ENCODE results near the gene C9orf152.
A peak's percentile ranks its signal among the peaks of the same experiment; 100 is the strongest.
"Not testable (repeated sequence)": the region's sequence is repeated elsewhere in the genome, so short reads cannot be mapped to it uniquely, and the experiment has no call there.

The C9orf152 gene, protein sequence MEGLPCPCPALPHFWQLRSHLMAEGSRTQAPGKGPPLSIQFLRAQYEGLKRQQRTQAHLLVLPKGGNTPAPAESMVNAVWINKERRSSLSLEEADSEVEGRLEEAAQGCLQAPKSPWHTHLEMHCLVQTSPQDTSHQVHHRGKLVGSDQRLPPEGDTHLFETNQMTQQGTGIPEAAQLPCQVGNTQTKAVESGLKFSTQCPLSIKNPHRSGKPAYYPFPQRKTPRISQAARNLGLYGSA

DNA sequence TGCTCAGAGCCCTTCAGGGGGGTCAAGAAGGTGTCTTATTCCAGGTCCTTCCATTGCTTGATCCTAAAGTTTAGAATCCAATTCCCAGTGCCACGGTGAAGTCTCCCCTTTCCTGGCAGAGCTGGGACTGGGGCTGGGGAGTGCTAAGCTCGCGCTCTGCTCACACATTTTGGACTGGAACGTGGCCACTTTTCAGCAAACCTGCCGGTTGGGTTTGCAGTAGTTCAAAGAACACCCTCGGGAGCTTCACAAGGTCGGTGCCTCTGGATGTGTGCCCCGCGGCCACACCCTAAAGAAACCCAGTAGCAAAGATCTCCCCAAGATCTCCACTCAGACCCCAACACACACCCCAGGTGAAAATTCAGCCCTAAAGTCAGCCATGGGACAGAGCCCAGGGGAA lies at the start of gene C9orf152:
C9orf152 (minus strand) TSS at position 129 of the 400 bp plus-strand sequence. CDS start 580 bp downstream, outside the sequence.
- H3K4me3 ChIP-seq (ENCODE audit: low read depth, low read length), result no peak within 1 kb of the TSS
- H3K4me1 ChIP-seq (ENCODE audit: control insufficient read depth, insufficient read depth, low read length), result no peaks in the 10 kb centered on the region
- H3K27me3 ChIP-seq (ENCODE audit: control insufficient read depth, insufficient read depth, low read length), result no peaks in the 10 kb centered on the region
- H3K9ac ChIP-seq (ENCODE audit: low read depth, low read length), result no peak within 1 kb of the TSS
- H3K36me3 ChIP-seq (ENCODE audit: control insufficient read depth, insufficient read depth, low read length), result no peaks in the 10 kb centered on the region
- no peaks in the 10 kb centered on the region for H3K9me3 ChIP-seq (ENCODE audit: control insufficient read depth, insufficient read depth, low read length)

DNA sequence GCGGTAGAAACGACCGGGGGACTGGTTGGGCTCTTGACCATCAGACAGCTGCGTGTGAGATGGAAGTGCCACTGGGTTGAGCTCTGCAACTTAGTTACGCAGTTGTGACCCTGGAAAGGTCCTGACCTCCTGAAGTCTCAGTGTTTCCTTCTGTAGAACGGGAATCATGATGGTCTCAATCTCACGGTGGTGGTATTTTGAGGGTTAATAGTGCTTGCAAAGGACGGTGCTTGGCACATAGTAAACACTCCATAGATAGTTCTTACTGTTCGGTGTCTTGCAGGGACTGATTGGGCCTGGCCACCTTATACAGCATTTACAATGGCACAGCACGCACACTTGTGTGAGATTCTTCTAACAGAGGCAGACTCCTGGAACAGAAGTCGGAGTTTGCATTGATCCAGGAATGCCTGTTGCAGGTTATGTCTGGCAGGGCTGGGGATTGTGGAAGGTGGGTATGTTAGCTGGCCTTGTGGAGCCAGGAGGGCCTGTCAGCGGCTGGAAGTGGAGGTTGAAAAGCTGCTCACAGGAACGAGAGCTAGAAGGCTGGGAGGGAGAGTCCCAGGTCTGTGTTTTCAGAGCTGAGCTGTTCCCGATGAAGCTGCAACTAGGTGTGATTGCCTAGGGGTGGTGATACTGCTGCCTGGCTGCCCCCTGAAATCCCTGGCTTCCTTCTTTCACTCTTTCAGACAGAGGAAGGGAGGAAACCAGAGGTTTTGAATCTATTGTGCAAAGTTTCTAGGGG lies 49.3 kb upstream of the C9orf152 start:
- peak overlapping the region; percentile 89 for H3K4me3 ChIP-seq (ENCODE audit: low read depth, low read length)
- H3K9ac ChIP-seq (ENCODE audit: low read depth, low read length), result peak overlapping the region; percentile 51
- H3K4me1 ChIP-seq (ENCODE audit: control insufficient read depth, insufficient read depth, low read length), result peaks cover 10% of the 10 kb centered on the region
- no peaks in the 10 kb centered on the region for H3K27me3 ChIP-seq (ENCODE audit: control insufficient read depth, insufficient read depth, low read length)
- no peaks in the 10 kb centered on the region for H3K9me3 ChIP-seq (ENCODE audit: control insufficient read depth, insufficient read depth, low read length)
- no peaks in the 10 kb centered on the region for H3K36me3 ChIP-seq (ENCODE audit: control insufficient read depth, insufficient read depth, low read length)

DNA sequence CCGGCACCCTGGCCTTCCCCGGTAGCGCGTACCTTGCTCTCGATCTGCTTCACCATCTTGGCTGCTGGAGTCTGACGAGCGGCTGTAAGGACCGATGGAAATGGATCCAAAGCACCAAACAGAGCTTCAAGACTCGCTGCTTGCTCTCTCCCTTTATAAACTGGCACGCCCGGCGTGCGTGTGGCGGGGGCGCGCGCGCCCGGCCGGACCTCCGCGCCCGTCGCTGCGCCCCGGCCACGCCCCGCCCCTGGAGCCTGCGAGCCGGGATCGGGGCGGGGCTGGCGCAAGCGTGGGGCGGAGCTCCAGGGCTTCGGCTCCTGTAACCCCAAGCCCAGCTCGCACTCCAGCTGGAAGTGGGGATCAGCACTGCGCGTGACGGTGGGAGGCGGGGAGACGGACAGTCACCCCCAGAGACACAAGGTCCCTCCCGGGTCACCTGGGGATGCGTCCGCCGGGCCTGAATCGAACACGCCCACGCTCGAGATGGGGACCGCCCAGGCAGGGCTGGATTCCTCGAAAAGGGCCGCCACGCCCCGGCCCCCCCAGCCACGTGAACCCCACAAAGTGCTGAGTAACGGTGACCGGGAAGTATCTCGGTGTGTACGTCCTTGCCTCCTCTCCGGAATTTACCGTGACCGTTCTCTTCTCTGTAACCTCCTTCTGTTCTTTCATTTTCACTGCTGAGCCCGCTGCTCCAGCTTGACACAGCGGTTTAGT lies 48.6 kb upstream of the C9orf152 start, which contains the start of gene TXN:
TXN (minus strand) TSS at position 128 of the 717 bp plus-strand sequence; CDS start at position 56, 72 bp downstream.
- Histone ChIP-seq H3K4me1 (ENCODE audit: control insufficient read depth, insufficient read depth, low read length) (peaks cover 10% of the 10 kb centered on the region), H3K9me3 (ENCODE audit: control insufficient read depth, insufficient read depth, low read length) (no peaks in the 10 kb centered on the region), H3K4me3 (ENCODE audit: low read depth, low read length) (peak within 1 kb of the TSS; percentile 89), H3K9ac (ENCODE audit: low read depth, low read length) (peak within 1 kb of the TSS; percentile 93), H3K27me3 (ENCODE audit: control insufficient read depth, insufficient read depth, low read length) (no peaks in the 10 kb centered on the region), H3K36me3 (ENCODE audit: control insufficient read depth, insufficient read depth, low read length) (no peaks in the 10 kb centered on the region)

DNA sequence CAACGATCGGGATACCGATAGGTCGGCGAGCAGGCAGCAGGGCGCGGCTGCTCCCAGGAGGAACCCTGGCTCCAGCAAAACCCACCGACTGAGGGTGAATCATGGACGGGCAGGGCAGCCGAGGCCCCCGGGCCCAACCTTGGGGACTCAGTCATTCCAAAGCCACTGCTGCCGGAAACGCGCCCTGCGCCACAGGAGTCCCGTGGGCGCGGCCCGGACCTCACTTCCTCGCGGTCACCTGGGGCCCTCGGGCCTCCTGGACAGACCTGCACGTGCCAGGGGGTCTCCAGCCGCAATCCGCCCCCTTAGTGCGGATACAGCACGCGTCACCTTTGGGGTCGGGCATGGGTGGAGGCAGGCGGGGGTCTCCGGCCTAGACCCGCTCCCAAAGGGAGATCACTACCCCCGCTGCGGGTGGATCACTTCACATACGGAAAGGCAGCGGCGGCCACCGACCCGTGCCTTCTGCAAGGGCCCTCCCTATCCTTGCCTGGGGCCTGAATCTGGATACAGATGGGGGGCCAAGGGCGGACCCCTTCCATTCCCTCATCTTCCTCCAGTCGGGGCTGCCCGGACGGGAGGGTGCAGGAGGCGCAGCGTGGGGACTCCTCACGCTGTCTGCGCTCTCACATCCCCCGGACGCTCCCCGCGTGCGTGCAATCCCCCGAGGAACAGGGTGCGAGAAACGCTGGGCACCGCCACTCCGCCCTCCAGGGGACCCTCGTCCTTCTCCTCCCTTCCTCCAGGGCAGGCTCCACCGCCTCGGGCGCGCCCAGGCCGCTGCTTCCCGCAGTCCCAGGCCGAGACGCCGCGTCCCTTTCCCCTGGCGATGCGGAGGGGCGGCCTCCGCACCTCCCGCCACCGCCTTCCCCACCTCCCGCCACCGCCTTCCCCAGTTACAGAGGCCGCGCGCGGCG lies 47.8 kb upstream of the C9orf152 start:
- no peaks in the 10 kb centered on the region for H3K9me3 ChIP-seq (ENCODE audit: control insufficient read depth, insufficient read depth, low read length)
- peak overlapping the region; percentile 89 for H3K4me3 ChIP-seq (ENCODE audit: low read depth, low read length)
- peaks cover 10% of the 10 kb centered on the region for H3K4me1 ChIP-seq (ENCODE audit: control insufficient read depth, insufficient read depth, low read length)
- H3K27me3 ChIP-seq (ENCODE audit: control insufficient read depth, insufficient read depth, low read length), result no peaks in the 10 kb centered on the region
- peak overlapping the region; percentile 93 for H3K9ac ChIP-seq (ENCODE audit: low read depth, low read length)
- H3K36me3 ChIP-seq (ENCODE audit: control insufficient read depth, insufficient read depth, low read length), result no peaks in the 10 kb centered on the region

DNA sequence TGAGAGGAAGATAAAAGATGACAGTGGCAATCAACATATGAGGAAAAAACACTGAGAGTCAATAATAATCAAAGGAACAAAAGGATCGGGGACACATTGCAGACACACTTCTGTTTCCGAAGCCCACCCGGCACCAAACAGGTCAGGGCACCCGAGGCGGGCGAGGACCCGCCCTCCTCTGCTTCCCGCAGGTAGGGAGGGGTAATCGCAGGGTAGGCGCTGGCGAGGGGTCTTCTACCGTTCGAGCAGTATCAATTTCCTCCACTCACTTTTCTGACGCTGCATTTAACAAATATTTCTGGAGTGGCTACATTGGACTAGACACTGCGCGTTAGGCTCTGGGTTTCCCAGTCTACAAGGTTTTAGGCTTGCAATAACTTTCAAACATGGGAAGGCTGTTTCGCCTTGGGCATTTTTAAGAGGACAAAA lies 47.1 kb upstream of the C9orf152 start:
- peaks cover under 1% of the 10 kb centered on the region for H3K36me3 ChIP-seq (ENCODE audit: control insufficient read depth, insufficient read depth, low read length)
- H3K27me3 ChIP-seq (ENCODE audit: control insufficient read depth, insufficient read depth, low read length), result no peaks in the 10 kb centered on the region
- H3K4me1 ChIP-seq (ENCODE audit: control insufficient read depth, insufficient read depth, low read length), result peaks cover 10% of the 10 kb centered on the region
- peak overlapping the region; percentile 93 for H3K9ac ChIP-seq (ENCODE audit: low read depth, low read length)
- H3K9me3 ChIP-seq (ENCODE audit: control insufficient read depth, insufficient read depth, low read length), result no peaks in the 10 kb centered on the region
- H3K4me3 ChIP-seq (ENCODE audit: low read depth, low read length), result peak overlapping the region; percentile 89

DNA sequence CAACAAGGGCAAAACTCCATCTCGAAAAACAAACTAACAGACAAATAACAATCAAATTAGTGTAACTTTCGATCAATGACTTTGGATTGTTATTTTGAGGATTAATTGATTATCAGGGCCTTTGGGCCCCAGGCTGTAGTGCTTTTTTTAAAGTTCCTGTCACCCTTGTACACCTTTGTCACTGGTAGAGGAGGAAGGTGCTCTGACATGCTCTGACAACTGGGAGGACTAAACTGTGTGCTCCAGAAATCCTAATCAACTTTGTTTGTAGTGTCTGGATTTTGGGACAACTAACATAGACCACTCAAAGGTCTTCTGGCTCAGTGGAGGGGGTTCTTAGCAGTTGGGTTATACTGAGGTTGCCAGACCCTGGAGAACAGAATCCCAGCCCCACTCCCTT lies 46.5 kb upstream of the C9orf152 start:
- Histone ChIP-seq H3K27me3 (ENCODE audit: control insufficient read depth, insufficient read depth, low read length) (no peaks in the 10 kb centered on the region), H3K4me1 (ENCODE audit: control insufficient read depth, insufficient read depth, low read length) (peaks cover 10% of the 10 kb centered on the region), H3K9ac (ENCODE audit: low read depth, low read length) (no peak overlapping the region), H3K4me3 (ENCODE audit: low read depth, low read length) (peak overlapping the region; percentile 89), H3K9me3 (ENCODE audit: control insufficient read depth, insufficient read depth, low read length) (no peaks in the 10 kb centered on the region), H3K36me3 (ENCODE audit: control insufficient read depth, insufficient read depth, low read length) (peaks cover 6% of the 10 kb centered on the region)

DNA sequence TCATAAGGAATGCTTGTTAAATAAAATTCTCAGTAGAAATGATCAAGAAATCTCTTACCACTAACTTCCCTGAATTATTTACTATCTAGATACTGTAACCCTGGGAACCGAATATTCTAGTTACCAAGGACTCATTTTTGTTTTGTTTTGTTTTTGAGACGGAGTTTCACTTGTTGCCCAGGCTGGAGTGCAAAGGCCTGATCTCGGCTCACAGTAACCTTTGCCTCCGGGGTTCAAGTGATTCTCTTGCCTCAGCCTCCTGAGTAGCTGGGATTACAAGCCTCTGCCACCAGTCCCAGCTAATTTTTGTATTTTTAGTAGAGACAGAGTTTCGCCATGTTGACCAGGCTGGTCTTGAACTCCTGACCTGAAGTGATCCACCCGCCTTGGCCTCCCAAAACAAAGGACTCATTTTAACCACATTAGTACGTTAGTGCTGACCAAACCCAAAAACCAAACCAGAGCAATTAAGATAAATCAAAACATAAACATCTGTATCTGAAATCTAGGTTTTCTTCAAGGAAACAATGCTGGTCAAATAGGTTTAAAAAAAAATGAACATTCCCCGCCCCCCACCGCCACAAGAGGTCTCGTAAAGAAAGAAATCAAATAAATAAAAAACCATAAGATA lies 44.7 kb upstream of the C9orf152 start:
- Histone ChIP-seq H3K36me3 (ENCODE audit: control insufficient read depth, insufficient read depth, low read length) (peaks cover 9% of the 10 kb centered on the region), H3K9ac (ENCODE audit: low read depth, low read length) (no peak overlapping the region), H3K9me3 (ENCODE audit: control insufficient read depth, insufficient read depth, low read length) (no peaks in the 10 kb centered on the region), H3K27me3 (ENCODE audit: control insufficient read depth, insufficient read depth, low read length) (no peaks in the 10 kb centered on the region), H3K4me3 (ENCODE audit: low read depth, low read length) (no peak overlapping the region), H3K4me1 (ENCODE audit: control insufficient read depth, insufficient read depth, low read length) (peaks cover 6% of the 10 kb centered on the region)

DNA sequence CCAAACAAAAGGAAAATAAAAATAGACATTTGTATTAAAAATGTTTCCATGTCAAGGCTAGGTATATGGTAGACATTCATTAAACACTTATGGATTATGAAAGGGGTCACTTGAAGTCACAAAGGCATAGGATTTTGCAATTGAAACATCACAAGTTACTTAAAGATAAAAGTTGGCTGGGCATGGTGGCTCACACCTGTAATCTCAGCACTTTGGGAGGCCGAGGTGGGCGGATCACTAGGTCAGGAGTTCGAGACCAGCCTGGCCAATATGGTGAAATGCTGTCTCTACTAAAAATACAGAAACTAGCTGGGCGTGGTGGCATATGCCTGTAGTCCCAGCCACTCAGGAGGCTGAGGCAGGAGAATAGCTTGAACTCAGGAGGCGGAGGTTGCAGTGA lies 43.8 kb upstream of the C9orf152 start:
- H3K4me1 ChIP-seq (ENCODE audit: control insufficient read depth, insufficient read depth, low read length); H3K9me3 ChIP-seq (ENCODE audit: control insufficient read depth, insufficient read depth, low read length); H3K4me3 ChIP-seq (ENCODE audit: low read depth, low read length); H3K27me3 ChIP-seq (ENCODE audit: control insufficient read depth, insufficient read depth, low read length); H3K36me3 ChIP-seq (ENCODE audit: control insufficient read depth, insufficient read depth, low read length); H3K9ac ChIP-seq (ENCODE audit: low read depth, low read length): not testable (repeated sequence)

DNA sequence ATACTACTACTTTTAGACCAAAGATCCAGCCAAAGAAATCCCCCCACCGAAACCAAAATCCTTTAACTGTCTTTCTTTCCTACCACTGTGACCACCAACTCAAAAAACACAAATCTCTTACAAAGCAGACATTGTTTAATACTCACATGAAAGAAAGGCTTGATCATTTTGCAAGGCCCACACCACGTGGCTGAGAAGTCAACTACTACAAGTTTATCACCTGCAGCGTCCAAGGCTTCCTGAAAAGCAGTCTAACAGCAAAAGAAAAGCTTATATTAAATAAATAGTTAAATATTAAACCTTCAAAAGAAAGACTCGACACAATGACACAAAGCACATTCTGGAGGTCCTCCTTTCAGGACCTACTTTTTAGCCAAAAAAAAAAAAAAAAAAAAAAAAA lies 43.3 kb upstream of the C9orf152 start:
- Histone ChIP-seq H3K4me1 (ENCODE audit: control insufficient read depth, insufficient read depth, low read length) (no peaks in the 10 kb centered on the region), H3K9me3 (ENCODE audit: control insufficient read depth, insufficient read depth, low read length) (no peaks in the 10 kb centered on the region), H3K27me3 (ENCODE audit: control insufficient read depth, insufficient read depth, low read length) (no peaks in the 10 kb centered on the region), H3K4me3 (ENCODE audit: low read depth, low read length) (no peak overlapping the region), H3K36me3 (ENCODE audit: control insufficient read depth, insufficient read depth, low read length) (peaks cover 9% of the 10 kb centered on the region), H3K9ac (ENCODE audit: low read depth, low read length) (no peak overlapping the region)

DNA sequence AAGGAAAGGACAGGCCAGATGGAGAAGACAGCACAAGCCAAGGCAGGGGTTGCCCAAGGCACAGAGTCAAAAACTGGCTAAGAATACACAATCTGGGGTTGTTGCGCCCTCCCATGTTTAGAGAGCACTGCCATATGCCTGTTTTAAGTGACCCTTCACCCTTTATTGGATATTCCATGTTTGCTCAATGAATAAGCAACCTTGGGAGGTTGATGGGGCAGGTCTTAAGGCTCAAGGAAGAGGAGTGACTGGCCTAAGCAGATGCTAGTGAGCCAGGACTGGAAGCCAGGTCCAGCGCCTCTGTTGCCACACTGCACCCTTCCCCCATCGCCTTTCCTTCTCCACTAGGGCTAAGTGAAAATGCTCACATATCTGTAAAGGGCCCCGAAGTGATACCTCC lies 41.6 kb upstream of the C9orf152 start:
- H3K9me3 ChIP-seq (ENCODE audit: control insufficient read depth, insufficient read depth, low read length), result no peaks in the 10 kb centered on the region
- H3K4me3 ChIP-seq (ENCODE audit: low read depth, low read length), result no peak overlapping the region
- peaks cover 12% of the 10 kb centered on the region for H3K36me3 ChIP-seq (ENCODE audit: control insufficient read depth, insufficient read depth, low read length)
- peak overlapping the region; percentile 8 for H3K9ac ChIP-seq (ENCODE audit: low read depth, low read length)
- no peaks in the 10 kb centered on the region for H3K4me1 ChIP-seq (ENCODE audit: control insufficient read depth, insufficient read depth, low read length)
- no peaks in the 10 kb centered on the region for H3K27me3 ChIP-seq (ENCODE audit: control insufficient read depth, insufficient read depth, low read length)

DNA sequence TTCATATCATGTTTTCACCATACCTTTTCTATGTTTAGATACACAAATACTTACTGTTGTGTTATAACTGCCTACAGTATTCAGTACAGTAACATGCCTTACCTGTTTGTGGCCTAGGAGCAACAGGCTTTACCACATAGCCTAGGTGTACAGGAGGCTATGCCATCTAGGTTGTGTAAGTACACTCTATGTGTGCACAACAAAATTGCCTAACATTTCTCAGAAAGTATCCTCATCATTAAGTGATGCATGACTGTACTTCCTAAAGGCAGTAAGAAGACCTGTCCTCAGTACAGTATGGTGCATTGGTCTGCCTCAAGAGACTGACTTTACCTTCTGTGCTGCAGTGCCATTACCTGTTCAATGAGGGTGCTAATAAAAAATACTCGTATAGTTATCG lies 40.4 kb upstream of the C9orf152 start:
- Histone ChIP-seq H3K36me3 (ENCODE audit: control insufficient read depth, insufficient read depth, low read length) (peaks cover 18% of the 10 kb centered on the region), H3K9me3 (ENCODE audit: control insufficient read depth, insufficient read depth, low read length) (no peaks in the 10 kb centered on the region), H3K4me3 (ENCODE audit: low read depth, low read length) (no peak overlapping the region), H3K9ac (ENCODE audit: low read depth, low read length) (no peak overlapping the region), H3K27me3 (ENCODE audit: control insufficient read depth, insufficient read depth, low read length) (no peaks in the 10 kb centered on the region), H3K4me1 (ENCODE audit: control insufficient read depth, insufficient read depth, low read length) (no peaks in the 10 kb centered on the region)

Data from iPS-15b (cell line).